ENCODE measurements around the gene CNTN3.

DNA sequence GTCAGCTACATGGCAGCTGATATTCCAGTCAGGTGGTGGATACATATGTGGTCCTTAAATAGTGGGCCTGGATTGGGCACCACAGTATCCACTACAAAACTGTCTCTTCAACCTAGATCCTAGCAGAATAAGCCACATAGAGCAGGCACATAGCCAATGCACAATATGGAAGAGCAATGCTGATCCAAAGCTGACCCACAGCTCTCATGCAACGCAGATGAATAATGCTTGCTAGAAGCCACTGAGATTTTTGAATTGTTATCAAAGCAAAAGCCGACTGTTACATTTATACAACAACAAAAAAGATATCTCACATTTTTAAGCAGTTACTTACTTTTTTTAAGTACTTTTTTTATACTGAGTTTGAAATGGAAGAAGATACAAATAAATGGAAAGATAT is 11.2 kb downstream of the CNTN3 start:
- TF ChIP-seq, protein P1, sequence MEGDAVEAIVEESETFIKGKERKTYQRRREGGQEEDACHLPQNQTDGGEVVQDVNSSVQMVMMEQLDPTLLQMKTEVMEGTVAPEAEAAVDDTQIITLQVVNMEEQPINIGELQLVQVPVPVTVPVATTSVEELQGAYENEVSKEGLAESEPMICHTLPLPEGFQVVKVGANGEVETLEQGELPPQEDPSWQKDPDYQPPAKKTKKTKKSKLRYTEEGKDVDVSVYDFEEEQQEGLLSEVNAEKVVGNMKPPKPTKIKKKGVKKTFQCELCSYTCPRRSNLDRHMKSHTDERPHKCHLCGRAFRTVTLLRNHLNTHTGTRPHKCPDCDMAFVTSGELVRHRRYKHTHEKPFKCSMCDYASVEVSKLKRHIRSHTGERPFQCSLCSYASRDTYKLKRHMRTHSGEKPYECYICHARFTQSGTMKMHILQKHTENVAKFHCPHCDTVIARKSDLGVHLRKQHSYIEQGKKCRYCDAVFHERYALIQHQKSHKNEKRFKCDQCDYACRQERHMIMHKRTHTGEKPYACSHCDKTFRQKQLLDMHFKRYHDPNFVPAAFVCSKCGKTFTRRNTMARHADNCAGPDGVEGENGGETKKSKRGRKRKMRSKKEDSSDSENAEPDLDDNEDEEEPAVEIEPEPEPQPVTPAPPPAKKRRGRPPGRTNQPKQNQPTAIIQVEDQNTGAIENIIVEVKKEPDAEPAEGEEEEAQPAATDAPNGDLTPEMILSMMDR (IDR thresholded peaks at IDR 0.05), result no peak
- TF ChIP-seq POLR2A (IDR thresholded peaks at IDR 0.05) (no peak), POLR2AphosphoS5 (IDR thresholded peaks at IDR 0.05) (no peak)
